T-helper 1 cell treated with Interleukin-12 subunit alpha and Interleukin-12 subunit beta and Interleukin-4 antibody, amounts not matched to agents 30 ng/mL and 1 ng/mL, for 36 hours (primary cell): ENCODE data around the gene HDAC4. TPM values are rescaled to one million over a fixed set of nuclear protein-coding genes. Genes with fewer than 3 reads are reported as not detected.

Experiments
- intact Hi-C: fragments of 100-400 bp; cut with micrococcal nuclease; formaldehyde crosslinking; loops from one replicate; pipeline ENCODE4 v1.15.1; 2024
- total RNA-seq: library from RNA; stranded (reverse); gene quantifications from 2 replicates; pipeline ENCODE4 v1.2.3, GENCODE V29; 2022

The HDAC4 gene
- total RNA-seq, 1 donor from 2014 or later: 82.1 TPM

DNA sequence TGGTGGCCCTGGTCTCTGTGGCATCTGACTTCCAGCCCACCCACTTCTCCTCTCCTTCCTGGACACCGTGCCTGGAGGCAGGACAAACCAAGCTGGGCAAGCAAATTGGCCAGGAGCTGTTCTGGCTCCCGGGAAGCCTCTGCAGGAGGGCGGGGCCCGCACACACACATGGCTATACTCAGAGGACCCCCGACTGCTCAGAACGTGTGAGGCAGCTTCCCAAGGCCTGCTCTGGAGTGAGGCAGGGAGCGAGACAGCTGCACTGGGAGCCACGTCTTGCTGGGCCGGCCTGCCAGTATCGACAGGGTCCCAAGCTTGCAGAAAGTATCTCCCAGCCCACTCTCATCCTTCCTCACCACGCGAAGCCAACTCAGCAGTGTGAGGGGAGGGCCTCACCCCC lies 295.6 kb downstream of the HDAC4 start:
- intact Hi-C loops: no loop called here

DNA sequence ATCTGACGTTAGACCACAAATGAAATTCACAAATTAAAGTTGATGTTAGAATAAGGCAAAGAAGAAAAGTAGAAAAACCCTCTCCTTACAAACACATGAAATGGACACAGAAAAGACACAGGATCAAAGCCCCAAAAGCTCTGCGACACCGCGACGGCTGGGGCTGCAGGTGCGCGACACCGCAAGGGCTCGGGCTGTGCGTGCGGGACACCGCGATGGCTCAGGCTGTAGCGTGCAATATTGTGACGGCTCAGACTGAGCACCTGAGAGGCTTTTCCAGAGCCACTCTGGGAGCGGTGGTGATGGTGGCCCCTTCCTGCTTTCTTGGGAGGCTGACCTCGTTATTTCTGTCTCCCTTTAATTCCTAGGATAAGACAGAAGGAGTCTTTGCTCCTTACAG lies 296.0 kb downstream of the HDAC4 start:
- intact Hi-C loops: no loop called here

DNA sequence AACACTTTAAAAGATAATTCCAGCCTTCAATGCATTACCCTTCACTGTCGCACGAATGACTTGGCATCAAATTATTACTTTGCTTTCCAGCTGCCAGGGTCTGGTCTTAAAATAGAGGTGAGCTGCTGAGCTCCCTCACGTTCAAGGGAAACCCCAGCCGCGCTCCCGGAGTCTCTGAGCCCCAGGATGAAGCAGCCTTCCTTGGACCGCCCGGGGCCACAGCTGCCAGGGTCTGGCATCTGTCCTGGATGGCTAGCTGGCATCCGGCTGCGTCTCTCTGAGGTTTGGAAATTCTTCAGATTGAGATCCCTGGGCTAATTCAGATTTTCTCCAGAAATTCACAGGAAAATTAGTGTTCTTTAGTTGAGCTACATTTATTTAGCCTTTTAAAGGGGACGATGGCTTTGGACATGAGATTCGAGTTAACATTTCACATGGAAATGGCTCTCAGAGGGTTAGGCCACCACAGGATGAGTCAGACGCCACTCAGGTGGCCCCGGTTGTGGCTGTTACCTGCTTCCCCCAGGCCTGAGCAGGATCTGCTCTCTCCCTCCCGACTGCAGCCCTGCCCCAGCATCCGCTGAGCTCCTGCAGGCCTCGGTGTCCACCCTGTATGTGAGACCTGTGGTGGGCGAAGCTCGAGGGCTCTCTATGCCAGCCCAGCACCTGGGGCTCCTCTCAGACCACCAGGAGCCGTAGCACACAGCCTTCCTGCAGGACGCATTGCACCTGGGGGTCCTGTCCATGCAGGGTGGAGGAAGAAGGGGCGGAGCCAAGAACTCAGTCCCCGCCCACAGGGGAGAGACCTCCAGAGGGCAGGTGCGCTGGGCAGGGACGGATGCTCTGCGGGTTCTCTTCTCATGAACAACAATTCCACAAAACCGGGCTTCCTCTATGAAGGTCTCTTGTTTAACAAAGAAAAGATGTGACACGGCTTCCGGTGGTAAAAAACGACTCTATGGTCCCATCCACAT lies 297.4 kb downstream of the HDAC4 start:
- intact Hi-C loops: no loop called here

DNA sequence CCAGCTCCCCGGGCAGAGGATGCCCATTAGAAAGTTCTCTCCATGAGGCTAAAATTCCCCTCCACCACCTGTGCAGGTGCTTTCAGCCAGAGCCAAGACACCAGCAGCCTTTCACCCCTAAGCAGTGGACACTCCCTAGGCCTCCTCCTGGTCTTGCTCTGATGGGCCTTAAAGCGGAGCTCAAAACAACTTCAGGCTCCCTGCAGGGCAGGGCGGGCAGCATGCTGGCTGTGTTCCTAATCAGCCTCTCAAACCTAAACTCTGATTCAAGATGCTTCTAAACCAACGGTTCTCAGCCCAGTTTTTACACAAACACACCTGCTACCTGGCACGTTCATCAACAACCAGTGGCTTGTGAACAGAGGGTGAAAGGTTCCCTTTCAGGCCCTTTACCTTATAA lies 298.6 kb downstream of the HDAC4 start:
- intact Hi-C loops: no loop called here

DNA sequence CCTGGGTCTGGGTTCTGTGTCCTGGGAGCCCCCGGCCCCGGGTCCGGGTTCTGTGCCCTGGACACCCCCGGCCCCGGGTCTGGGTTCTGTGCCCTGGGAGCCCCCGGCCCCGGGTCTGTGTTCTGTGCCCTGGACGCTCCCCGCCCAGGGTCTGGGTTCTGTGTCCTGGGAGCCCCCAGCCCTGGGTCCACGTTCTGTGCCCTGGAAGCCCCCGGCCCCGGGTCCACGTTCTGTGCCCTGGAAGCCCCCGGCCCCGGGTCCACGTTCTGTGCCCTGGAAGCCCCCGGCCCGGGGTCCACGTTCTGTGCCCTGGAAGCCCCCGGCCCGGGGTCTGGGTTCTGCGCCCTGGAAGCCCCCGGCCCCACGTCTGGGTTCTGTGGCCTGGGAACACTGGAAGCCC lies 299.0 kb downstream of the HDAC4 start:
- intact Hi-C loops: no loop called here

DNA sequence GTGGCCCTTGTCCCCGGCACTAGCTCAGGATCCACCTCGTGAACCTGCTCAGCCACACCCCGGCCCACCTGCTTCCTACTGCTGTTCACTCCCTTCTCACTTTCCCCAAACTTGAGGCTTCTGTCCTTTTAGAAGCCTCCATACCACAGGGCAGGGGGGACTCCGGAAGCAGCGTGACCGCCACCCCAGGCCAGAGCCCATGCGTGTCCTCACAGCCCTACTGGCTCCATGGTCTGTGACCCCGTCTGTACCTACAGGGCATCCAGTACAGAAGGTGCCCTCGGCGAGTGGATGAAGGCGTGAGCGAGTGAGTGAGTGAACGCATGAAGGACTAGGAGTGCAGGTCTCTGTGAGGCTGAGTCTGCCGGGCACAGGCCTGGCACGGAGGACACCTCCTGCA lies 299.7 kb downstream of the HDAC4 start:
- intact Hi-C loops: no loop called here

DNA sequence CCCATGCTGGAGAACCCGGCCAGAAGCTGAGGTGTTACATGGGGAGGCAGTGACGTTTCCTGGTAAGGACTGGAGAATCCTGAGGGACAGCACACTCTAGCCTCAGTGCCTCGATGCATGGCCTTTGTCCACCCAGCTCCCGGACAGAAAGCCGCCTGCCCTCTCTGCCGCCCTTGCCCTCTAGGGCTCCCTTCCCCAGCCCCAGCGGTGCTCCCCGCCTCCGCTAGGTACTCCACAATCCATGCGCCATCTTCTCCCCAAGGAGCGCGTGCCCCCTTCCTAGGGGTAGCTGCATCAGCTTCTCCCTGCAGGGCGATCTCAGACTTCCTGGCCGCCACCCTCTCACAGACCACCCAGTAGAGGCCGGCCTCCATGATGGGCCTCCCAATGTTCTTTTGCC lies 301.3 kb downstream of the HDAC4 start:
- intact Hi-C loops: no loop called here

DNA sequence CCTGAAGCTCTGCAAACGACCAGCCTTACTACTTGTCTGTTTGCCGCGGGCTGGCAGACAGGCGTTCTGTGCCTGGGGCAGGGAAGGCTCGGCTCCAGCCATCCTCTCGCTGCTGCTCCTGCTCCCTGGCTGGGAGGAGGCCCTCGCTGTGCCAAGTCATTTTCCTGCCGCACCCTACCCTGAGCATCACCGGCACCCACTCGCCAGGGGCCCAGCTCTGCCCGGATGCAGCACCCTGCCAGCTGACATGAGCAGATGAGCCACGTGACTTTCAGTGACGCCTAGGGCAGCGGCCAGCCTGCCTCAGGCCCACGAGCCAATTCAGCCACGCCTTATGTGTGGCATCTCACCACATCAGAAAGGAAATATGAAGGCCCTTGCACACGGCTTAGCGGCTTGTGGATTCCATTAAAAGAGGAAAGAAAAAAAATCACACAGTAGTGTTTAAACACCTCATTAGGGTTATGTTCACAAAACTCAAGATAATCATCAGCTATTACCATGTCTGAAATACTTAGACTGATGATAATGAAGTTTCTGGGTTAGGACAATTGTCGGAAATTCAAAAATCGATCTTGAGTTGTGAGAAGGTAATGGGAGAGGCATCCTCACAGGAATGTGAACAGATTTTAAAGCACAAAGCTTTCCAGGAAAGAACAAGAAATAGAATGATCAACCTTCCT lies 302.4 kb downstream of the HDAC4 start:
- intact Hi-C loops: no loop called here

DNA sequence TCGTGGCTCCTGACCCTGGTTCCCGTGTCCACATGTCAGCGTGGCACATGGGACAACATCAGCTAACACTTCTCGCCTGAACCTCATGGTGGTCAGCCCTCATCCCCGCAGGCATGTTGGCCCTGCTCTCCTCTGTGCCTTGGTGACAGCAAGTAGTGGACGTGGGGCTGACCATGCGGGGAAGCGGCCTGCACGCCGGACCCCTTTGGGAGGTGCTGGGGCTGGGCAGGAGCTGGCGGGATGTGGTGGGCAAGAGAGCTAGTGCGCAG lies 303.5 kb downstream of the HDAC4 start:
- intact Hi-C loops: no loop called here

DNA sequence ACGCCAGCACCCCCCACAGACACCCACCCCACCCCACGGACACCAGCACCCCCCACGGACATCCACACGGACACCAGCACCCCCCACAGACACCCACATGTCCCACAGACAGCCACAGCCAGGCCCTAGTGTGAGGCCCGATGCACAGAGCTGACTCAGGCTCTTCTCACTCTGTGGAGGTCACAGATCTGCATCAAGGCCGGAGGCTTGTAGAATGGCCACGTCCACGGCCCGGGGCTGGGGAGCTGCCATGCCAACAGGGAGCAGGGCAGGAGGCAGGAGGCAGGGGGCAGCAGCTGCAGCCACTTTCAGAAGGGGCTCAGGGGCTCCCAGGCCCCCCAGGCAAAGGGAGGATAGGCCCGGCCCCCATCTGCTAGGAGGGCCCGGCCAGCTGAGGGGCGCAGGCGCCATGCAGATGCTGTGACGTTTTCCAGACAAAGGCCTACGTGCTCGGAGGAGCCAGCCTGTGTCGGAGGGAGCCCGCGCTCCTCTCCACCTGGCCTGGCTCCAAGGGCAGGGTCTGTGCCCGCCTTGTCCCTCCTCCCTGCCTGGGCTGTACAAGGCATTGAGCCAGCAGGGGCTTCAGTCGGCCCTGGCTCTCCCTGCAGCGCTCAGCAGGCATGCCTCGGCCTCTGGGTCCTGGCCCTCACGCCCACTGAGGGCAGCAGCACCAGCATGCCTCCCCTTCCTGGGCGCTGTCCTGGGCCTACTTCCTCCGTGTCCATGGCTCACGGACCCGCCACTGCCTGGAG lies 304.0 kb downstream of the HDAC4 start:
- intact Hi-C loops: no loop called here

DNA sequence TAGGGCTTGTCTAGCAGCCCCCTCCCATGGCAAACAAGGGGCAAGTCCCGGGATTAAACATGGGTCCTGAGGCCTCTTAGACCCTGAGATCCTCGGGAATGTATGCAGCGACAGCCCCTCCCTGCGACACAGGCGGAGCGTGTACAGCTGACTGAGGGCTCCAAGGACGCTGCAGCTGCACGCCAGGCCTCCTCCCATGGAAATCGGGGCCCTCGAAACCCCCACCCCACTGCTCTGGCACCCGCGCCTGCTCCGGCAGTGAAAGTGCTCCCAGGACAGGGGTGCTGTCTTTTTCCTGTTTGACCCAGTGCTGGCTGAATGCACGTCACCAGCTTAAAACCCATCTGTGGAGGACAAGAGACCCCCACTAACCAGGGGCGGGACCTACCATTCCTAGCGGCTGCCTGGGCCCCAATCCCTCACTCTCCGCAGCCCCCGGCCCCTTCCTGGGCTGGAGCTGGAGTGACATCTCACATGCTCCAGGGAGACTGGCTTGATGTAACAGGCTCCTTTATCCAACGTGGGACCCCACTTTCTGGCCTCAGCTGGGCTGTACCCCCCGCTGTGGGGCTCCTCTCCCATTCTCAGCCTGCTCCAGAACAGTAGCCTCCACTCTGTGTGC lies 305.2 kb downstream of the HDAC4 start:
- intact Hi-C loops: no loop called here

DNA sequence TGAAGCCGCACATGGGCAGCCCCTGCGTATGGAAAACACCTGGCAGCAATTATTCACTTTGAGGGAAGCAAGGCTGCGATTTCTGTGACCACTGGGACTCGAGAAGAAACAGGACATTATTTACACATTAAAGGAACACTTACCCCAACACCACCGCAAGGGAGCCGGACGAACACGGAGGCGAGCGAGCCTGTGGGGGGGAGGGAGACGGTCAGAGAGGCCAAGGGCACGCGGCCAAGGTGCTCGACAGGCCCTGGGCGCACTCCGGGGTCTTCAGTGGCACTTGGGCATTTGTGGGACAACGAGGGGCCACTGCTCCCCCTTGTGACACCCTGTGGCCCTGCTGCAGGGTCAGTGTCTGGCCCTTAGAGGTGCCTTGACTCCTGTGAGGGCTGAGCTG lies 306.0 kb downstream of the HDAC4 start:
- intact Hi-C loops: no loop called here

DNA sequence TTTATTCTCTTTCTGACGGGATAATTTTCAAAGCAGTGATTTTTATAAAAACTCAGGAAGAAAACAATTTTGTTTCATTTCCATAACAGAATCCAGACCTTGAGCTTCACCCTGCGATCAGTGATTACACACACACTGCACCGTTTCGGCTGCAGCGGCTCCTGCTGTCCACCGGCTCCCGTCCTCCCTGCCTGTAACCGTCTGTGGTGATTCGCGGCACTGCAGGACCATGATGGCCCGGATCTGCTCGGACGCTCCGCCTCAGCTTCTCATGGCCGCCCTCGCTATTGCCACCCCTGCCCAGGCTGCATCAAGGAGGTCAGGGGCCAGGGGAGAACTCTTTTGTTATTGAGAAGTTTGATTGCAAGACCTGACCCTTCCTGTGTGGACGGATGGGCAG lies 306.9 kb downstream of the HDAC4 start:
- intact Hi-C loops: no loop called here

DNA sequence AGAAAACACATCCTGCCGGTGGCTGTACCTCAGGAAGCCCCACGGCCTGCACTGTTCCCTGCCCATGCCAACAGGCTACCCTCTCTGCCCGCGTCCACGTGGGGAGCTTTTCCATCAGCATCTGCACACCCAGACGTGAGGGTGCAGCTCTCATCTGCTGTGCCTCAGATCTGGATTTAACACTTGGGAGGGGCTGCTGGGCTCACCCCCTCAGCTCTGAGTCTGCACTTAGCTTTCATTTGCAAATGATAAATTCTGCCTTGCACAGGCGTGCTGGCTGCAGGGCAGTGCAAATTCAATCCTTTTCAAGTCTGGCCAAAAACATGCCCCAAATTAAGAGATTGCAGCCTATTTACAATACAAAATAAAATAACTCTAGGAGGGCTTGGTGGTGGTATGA lies 307.3 kb downstream of the HDAC4 start:
- intact Hi-C loops: no loop called here

DNA sequence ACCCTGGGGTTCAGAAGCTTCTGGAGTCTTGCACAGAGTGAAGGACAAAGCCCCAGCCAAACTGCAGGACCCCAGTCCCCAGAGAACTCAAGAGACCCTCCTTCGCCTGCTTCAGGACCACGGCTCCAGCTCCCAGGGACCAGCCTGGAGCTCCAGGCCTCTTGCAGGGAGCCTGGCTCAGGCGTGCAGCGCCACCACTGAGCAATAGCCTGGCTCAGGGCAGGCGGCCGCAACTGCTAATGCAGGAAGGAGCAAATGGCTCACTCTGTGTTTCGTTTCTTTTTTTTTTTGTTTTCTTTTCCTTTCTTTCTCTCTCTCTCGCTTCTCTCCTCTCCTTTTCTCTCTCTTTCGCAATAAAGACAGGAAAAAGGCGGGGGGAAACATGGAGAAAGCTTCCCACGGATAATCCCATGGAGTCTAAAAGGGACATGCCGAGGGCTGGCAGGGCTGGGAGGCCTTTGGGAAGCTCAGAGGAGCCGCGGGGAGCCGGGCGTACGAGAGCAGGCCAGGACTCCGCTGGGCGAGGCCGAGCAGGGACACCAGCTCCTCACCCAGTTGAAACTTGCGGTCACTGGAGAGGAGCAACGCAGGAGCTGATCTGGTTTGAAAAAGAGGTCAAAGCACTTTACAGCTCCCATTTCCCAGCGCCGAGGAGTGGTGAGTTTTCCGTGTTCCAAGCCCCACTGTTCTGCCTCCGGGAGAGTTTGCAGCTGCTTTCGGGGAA lies 308.1 kb downstream of the HDAC4 start:
- intact Hi-C loops: no loop called here

DNA sequence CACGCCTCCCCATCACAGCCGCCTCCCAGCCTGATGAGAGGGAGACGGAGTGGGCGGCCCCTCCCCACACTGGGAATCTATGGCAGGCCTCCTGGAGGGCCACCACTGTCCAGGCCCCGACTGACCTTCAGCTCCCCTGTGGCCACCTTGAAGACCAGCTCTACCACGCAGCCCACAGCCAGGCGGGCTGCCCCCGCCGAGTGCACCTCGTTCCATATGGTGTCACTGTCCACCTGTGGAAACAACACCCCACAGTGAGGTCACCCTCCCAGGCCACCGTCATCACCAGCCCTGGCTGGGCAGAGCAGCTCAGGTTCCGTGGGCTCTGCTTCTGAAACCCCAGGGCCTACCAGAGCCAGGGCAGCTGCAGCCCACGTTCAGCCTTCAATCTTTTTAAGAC lies 310.9 kb downstream of the HDAC4 start:
- intact Hi-C loops: no loop called here

DNA sequence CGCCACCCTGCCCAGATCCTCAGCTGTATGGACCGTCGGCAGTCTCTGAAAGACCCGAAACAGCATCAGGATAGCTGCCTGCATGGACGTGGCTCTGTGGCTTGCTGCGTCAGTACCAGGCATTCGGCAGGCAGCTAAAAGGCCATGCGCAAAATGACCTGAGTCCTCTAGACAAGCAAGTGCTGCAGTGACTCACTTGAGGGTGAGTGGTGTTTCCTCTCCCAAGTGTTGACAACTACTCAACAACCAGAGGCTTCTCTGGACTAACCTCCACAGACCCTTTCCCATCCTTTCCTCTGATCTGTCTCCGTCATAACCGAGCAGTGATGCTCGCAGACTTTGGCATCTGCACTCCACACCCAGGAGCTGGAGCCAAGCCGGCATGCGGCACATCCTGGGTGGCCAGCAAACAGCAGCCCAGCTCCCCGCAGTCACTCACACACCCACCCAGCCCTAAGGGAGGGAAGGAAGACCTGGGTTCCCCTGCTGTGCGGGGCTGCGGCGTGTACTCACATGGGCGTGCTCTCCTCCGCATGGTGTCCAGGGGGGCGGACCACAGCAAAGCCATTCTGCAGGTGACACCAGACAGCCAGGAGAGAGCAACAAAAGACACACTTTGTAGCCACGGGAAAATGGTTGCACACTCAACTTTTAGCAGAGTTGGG lies 313.6 kb downstream of the HDAC4 start:
- intact Hi-C loops: no loop called here

DNA sequence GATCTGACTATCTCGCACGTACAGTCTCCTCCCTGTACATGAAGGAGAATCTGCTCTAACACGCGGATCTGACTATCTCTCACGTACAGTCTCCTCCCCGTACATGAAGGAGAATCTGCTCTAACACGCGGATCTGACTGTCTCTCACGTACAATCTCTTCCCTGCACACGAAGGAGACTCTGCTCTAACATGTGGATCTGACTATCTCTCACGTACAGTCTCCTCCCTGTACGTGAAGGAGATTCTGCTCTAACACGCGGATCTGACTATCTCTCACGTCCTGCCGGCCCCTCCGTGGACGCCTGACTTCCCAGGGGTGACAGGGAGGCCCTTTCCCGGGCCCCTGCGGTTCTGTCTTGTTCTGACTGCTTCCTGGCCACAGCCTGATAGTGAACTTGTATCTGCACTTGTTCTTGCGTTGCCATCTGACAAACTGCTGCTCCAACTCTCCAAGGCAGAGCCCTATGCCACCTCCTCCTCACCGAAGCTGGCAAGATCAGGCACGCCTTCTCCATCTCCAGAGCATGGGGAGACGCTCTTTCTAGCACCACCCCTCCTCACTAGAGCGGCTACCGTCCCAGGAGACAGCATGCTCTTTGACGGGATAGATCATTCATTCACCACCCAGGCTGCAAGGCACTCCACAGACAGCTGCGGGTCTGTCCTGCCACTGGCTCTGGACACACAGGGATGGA lies 314.3 kb downstream of the HDAC4 start:
- intact Hi-C loops: no loop called here

DNA sequence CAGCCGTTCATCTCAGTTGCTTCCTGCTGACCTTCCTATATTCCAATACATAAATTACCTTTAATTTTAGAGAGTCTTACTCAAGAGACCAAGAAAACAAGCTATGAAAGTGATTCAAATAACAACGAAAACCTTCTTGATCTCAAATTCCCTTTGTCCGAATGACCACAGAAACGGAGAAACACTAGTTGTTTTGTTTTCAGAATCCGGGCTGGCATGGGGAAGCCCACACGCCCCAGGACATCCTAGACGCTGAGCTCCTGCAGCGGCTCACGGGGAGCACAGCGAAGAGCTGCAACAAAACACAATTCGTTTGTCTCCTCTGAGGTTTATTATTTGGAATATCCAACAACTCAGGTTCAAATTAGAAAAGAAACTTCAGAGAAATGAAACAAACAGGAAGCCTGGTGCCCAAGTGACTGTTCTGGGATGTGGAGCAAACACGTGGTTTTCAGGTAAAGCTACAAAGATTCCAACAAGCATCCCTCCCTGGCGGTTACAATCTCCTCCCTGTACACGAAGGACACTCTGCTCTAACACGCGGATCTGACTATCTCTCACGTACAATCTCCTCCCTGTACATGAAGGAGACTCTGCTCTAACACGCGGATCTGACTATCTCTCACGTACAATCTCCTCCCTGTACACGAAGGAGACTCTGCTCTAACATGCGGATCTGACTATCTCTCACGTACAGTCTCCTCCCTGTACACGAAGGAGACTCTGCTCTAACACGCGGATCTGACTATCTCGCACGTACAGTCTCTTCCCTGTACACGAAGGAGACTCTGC lies 315.4 kb downstream of the HDAC4 start:
- intact Hi-C loops: no loop called here
